Dedifferentiated amniotic fluid mesenchymal stem cell (primary cell): ENCODE results near the gene DCDC2C.

Experiments
- DNase-seq: peaks from one replicate; pipeline ENCODE4 v3.0.0-alpha.2; 2016; ENCODE audit errors: extremely low spot score

Gene DCDC2C

DNA sequence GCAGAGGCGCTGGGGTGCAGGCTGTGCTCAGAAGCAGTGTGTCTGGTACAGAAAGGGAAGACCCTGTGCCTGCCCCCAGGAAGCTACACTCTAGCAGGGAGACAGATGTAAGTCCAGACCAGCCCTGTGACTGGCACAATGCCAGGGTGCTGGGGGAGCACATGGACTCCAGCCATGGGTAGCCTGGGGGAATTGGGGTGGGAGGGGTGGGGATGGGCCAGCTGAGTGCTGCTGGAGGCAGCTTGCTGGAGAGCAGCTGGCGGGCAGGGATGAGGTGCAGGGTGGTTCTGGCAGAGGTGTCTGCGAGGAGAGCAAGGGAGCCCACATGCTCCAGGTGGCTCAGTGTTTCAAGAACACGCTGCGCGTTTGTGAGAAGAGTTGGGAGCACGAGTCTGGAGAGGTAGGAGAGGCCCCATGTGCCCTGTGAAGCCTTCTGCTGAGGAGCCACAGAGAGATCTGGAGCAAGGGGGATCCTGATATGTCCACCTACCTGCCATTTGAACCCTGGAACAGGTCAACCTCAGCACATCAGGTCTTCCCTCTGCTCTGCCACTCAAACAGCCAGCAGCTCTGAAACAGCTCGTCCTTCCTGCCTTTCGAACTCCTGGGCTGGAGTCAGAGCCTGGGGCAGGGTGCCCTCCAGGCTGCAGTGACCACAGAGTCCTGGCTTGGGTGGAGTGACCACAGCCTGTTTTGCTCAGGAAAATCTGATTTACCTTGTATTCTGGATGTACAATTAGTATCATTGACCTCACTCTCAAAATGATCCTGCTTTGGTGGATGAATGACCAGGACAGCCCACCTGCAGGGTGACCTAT lies 30.3 kb upstream of the DCDC2C start:
- DNase-seq = no peak

DNA sequence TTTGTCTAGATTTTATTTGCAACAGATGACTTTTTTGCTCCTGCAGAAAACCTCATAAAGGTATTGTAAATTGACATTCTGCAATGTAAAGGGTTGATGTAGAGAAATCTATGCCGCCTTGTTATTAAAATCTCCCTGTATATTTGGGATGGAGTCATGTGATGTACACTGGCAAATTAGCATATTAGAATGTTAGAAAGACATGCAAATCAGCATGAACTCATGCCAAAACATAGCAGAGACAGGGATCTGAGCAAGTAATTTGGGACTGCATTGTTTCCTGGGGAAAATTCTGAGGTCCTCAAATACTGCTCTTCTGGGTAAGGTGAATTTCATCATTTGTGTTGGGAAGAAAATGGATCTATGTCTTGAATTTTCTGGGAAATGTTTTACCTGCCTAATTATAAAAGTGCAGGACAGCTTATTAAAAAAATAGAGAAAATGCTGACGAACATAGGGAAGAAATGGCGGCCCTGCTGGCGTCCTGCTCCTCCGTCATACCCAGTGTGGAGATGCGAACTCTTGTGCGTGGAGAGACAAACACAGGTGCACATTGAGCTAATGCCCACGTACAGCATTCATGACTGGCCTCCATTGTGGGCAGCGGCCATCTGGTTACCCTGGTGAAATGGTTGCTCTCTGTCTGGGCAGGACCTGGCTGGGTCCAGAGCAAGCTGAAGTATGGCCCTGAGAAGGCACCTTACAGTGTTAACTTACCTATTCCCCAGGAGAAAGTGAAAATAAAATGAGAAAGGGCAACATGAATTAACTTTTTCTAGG lies 29.1 kb upstream of the DCDC2C start:
- DNase-seq = no peak

DNA sequence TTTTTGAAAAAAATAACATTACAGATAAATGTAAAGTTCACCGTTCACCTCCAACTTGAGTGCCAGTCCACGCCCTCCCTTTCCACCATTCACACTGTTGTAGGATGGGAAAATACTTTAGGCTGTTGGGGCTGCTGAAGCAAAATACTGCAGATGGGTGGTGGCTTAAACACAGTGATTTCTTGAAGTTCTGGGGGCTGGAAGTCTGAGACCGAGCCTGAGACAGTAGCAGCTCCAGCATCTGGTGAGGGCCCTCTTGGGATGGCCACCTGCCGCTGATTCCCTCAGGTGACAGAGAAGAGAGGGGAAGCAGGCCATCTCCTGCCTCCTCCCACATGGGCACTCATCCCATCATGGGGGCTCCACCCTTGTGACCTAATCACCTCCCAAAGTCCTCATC lies 27.7 kb upstream of the DCDC2C start:
- DNase-seq = no peak

DNA sequence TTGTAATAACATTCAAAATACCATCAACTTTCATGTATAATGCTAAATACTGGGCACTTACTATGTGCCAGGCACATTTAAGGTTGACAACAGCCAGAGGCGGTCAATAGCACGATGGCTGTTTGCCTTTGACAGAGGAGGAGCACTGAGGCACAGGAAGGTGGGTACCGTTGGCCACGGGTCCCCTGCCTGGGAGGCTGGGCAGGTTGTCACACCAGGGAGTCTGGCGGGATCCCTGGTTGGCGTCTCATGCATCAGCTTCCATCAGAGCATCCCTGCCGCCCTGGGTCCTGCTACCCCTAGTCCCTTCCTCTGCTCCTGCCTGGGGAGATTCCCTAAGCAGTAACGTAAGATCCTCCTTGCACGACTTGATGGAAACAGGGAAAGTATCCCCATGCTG lies 25.9 kb upstream of the DCDC2C start:
- no peak for DNase-seq

DNA sequence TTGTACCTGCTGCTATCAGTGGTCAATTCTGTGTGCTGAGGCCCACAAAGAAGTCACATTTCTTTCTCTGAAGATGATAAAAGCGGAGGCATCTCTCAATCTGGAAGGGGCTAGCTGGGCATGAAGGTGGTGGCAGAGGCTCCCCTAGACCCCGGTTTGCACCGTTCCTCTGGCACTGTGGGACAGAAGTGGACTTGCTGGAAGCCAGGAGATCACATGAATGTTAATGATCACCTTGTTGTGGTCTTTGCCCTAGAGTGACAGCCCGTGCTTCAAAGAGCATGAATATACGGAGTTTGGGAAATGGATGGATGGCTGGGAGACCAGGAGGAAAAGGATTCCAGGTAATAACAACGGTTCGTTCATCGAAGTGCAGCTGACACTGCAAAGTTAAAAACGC lies 25.2 kb upstream of the DCDC2C start:
- DNase-seq = no peak

DNA sequence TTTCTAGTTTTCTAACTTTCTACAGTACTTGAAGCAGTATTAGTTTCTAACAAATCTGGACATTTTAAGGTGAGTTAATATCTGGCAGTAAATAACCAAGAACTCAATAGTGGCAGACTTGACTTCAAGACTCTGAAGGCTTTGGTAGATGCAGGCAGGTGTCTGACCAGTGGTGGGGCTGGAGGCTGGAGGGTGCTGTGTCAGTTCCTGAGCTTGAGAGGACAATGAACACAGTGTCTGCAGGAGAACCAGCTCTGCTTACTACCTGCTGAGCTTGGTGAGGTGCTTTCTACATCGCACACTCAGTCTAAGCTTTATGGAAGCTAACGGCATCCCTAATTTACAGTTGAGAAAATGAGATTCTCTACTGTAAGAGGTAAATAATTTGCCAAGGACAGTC lies 24.2 kb upstream of the DCDC2C start:
- no peak for DNase-seq

DNA sequence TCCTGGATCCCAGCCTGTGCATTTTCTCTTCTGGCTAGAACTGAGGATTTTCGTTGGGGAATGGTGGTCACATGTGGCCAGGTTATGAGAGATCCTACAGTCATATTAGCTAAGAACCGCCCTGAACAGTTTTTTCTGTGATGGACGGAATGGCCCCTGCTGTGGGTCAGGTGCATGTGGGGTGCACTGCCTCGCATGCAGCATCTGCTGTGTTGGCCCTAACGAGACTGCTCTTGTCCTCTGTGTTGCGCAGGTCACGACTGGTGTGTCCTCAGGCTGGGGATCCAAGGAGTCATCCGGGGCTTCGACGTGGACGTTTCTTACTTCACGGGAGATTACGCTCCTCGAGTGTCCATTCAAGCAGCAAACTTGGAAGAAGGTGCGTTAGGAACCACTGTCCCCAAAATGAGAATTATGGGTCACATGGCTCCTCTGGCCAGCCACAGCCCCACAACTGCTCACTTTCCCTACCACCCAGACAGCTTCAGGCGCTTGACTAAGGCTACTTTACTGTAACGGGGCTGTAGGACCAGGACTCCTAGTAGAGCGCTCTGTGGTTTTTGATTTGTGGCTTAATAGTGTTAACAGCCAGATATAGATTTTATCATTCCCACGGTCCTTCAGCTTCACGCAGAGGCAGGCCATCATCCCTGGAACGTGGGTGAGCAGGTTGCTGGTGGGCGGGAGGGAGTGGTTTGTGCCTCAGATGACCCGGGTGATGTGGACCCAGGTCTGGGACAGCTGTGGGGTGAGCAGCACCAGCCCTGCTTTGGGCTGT lies 23.6 kb upstream of the DCDC2C start:
- DNase-seq = no peak

DNA sequence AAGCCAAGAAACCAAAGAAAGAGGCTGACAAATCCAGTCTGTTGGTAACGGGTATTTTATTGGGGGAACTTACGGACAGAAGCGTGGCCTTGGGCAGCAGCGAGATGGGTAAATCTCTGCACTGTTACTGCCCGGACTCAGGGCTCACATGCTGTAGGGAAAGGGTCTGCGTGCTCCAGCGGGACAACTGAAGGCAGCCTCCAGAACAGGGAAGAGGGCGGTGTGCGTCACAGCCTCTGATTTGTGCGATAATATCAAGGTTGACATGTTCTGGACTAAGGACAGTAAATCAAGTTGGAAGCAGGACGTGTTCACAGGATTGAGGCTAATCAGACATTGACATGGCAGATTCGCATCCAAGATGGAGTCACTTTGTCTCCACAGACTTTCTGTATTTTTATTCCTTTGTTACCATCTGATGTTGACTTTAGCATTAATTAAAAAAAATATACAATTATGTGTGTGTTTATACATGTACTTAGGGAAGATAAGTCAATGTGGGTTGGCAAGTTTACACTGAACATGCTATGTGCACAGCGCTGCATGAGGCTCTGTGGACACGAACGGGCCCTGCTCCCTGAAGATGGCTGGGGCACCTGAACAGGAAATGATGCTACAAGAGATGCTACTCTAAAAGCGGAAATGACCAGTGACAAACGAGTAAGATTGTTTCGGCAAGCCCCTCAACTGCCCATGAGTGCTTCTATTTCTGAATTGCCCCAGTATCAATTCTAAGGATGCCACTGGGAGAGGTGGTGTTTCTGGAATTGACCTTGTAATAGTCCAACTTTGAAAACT lies 22.6 kb upstream of the DCDC2C start:
- no peak for DNase-seq

DNA sequence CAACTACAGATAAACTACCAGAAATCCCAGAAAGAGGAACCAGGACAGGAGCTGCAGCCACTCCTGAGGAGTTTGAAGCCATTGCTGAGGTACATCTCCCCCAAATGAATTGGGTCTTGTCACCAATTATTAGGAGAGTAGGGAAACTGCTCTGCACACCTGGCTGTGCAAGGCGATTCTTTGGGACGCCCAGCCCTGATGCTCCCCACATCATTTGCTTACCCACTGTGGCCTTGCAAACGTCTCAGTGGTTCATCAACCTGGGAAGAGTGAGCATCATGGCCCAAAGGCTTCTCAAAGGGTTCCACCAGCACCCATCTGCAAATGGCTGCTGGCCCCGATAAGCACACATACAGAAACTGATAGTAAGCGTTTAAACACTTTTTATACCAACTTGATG lies 21.8 kb upstream of the DCDC2C start:
- no peak for DNase-seq

DNA sequence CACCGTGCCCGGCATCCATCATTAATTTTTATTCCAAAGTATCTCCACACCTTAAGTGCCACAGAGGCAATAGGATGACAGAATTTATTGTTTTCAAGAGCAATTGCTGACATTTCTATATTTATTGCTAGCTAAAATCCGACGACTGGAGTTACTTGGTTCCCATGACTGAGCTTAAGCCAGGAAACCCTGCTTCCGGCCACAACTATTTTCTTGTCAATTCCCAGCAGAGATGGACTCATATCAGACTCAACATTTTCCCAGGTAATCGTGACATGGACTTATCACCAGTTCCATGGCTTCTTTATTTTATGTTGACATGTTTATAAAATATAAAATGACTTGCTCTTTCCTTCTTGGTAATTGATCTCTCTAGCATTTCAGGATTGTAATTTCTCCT lies 20.6 kb upstream of the DCDC2C start:
- DNase-seq = no peak

DNA sequence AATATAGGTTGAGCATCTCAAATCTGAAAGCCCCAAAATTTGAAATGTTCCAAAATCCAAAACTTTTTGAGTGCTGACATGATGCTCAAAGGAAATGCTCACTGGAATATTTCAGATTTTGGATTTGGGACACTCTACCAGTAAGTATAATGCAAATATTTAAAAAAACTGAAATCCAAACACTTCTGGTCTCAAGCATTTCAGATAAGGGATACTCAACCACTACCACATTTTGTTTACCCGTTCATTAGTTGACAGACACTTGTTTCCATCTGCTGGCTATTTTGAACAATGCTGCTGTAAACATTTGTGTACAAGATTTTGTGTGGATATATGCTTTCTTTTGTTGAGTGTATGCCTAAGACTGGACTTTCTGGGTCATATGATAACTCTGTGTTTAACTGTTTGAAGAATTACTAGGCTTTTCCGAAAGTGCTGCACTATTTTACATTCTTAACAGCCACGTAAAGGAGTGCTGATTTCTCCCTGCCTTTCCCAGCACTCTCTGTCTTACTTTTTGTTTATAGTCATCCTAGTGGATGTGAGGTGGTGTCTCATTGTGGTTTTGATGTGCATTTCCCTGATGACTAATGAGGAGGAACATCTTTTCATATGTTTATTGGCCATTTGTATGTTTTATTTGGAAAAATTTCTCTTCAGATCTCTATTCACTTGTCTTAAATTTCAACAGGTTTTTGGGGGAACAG lies 19.5 kb upstream of the DCDC2C start:
- no peak for DNase-seq

DNA sequence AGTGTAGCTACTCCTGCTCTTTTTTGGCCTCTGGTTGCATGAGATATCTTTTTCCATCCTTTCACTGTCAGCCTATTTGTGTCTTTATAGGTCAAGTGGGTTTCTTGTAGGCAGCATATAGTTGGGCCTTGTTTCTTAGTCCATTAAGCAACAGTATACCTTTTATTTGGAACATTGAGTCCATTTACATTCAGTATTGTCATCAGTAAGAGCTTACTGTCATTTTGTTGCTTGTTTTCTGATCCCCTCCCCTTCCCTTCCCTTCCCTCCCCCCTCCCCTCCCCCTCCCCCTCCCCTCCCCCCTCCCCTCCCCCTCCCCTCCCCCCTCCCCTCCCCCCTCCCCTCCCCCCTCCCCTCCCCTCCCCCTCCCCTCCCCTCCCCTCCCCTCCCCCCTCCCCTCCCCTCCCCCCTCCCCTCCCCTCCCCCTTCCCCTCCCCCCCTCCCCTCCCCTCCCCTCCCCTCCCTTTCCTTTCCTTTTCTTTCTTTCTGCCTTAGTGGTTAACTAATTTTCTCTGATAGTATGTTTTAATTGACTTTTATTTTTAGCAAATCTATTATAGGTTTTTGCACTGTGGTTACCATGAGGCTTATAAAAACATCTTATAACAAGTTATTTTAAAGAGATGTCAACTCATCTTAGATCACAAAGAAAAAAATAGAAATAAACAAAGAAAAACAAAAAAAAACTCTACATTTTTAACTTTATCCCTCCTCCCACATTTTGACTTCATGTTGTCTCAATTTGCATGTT lies 13.2 kb upstream of the DCDC2C start:
- no peak for DNase-seq

DNA sequence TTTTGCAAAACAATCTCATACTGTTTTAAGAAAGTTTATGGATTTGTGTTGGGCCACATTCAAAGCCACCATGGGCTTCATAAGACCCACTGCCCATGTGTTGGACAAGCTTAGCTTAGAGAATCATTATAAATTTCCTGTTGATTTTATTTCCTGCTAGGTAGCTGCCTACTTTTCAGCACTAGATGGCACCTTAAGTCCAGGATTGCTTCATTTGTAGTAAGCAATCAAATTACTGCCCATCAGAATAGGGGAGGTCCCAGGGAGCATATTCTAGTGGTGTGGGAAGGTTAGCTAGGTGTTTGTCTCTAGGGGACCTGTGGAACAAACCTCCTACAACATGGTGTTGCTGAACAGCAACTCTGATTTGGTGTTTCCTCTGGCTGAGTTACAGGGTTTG lies 11.0 kb upstream of the DCDC2C start:
- no peak for DNase-seq

DNA sequence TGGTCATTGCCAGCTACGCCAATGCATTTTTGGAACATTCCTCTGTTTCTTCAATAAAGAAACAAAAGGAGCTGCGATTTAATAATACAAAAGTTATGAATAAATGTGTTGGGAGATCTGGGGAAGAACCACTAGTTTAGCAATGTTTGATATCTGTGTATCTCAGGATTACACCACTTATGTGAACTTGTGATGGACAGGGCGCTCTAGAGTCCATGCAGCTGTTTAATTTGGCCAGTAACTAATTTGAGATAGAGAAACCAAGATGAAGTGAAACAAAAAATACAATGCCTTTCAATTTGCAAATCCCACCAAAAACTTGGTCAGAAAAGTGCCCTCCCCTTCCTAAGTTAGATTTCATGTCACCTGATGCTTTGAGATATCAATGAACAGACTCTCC lies 6.8 kb upstream of the DCDC2C start:
- DNase-seq = no peak

DNA sequence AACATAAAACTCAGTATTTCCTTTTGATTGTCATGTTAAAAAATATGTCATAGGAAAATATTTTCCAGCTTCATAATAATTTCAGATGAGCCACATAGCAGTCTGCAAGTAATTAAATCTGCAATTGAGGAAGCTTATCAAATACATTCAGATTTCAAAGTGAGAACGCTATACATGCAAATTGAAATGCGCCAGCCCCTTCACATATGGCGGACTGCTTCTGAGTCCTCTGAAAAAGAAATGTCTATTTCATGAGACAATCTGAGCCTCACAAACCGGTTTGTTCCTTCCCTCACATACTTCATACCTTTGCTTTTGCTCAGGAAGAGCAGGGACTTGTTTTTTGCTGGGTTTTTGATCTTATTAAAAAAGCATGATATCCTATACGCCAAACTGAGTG lies 2.3 kb upstream of the DCDC2C start:
- DNase-seq = no peak

DNA sequence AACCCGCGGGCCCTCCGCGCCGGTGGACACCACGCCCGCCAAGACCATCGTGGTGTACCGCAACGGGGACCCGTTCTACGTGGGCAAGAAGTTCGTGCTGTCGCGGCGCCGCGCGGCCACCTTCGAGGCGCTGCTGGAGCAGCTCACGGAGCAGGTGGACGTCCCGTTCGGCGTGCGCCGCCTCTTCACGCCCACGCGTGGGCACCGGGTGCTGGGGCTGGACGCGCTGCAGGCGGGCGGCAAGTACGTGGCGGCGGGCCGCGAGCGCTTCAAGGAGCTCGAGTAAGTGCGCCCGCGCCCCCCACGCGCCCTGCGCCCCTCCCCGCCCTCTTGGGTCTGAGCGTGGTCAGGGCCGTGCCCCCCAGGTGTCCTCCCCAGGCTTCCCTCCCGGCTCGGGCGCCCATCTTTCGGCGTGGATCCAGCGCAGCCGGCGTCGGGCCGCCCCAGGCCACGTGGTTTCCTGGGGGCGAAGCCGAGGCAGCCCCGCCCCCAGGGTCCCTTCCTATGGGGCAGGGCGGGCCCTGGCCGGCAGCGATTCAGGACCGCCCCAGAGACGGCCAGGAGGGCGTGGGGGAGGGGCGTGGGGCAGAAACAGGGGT lies 481 bp downstream of the DCDC2C start:
- no peak for DNase-seq

DNA sequence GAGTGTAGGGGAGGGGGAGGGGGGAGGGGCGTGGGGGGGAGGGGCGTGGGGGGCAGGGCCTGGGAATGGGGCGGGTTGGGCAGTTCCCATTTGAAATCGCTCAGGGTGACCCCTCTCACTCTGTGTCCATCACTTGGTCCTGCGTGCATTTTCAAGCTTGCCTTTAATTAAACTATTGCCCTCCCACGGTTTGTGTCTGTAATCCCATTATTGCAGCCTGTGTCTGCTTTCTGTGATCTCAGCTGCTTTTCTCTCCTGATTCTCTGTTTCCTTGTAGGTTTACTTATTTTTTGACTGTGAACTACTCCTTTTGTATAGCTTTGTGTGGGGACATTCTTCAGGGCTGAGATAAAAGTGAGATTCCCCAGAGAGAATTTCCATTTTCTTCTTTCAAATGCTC lies 1.3 kb downstream of the DCDC2C start:
- no peak for DNase-seq

DNA sequence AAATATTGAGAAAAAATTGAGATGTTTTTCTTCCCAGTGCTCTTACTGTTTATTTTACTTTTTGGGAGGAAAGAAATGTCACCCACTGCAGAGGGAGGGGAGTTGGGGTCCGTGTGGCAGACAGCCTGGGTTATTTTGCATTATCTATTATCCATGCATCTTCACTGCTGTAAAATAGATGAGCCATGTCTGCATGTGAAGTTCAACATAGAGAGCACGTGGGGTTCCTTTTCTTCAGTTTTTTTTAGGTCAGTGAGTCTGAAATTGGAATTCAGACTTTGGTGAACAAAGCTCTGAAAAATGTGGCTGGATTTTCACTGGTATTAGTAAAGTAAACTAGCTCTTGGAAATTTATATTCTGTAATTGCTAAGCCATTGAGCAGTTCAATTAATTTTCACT lies 2.4 kb downstream of the DCDC2C start:
- no peak for DNase-seq

DNA sequence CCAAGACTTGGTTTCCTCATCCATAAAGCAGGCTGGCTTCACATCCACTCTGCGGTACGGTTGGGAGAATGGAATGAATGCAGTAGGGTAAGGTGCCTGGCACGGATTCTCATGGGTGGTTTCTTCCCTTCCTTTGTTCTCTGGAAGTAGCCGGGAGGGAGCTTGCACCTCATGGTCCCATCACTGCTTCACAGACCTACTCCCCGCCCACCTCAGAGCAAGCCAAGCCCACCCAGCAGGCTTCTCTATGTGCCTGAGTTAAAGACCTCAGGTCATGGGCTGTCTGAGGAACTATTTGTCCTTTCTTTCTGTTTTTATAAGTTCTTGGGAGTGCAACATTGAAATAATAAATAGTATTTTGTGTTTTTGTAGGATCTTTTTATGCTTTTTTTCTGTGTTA lies 3.5 kb downstream of the DCDC2C start:
- no peak for DNase-seq

DNA sequence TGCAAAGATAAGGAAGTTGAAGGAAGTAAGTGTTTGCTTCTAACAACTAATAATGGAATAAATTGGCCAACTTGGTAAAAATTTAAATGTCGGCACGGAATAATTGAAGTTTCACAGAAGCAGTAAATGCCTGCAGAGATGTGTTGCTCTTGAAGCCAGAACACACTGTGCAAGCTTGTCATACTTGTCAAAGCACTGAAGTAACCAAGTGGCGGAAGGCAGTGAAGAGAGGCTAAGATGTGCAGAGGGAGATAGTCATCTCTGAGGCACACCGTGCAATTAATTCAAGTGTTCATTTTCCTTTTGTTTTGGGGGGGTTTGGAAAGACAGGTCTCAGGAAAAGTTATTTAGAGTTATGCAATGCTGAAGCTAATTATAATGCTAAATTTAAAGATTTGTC lies 5.2 kb downstream of the DCDC2C start:
- DNase-seq = no peak
